ENCODE results near the gene IL15RA. TPM values are rescaled to one million over a fixed set of nuclear protein-coding genes. Genes with fewer than 3 reads are reported as not detected.

IL15RA gene
- total and polyA plus RNA-seq, 7 donors, result 7.9 to 13.1 (median 9.6) TPM

DNA sequence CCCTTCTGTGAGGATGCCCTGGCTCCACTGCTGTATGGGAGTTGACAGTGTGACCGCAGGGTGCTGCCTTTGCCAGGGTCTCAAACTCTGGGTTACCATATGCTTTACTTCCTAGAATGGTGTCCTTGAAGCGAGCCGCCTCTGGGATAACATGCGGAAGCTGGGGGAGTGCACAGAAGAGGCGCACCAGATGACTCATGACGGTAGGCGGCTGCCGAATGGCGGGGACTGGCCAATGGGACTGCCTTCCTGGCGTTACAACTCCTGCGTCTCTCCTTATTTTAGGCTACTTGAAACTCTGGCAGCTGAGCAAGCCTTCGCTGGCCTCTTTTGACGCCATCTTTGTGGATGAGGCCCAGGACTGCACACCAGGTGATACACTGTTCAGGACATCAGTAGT, 60.0 kb downstream of the IL15RA start:
- no peaks in the 10 kb centered on the region for H3K9me3 ChIP-seq
- ATAC-seq (no peak), DNase-seq (no peak)
- TF ChIP-seq, protein P1, sequence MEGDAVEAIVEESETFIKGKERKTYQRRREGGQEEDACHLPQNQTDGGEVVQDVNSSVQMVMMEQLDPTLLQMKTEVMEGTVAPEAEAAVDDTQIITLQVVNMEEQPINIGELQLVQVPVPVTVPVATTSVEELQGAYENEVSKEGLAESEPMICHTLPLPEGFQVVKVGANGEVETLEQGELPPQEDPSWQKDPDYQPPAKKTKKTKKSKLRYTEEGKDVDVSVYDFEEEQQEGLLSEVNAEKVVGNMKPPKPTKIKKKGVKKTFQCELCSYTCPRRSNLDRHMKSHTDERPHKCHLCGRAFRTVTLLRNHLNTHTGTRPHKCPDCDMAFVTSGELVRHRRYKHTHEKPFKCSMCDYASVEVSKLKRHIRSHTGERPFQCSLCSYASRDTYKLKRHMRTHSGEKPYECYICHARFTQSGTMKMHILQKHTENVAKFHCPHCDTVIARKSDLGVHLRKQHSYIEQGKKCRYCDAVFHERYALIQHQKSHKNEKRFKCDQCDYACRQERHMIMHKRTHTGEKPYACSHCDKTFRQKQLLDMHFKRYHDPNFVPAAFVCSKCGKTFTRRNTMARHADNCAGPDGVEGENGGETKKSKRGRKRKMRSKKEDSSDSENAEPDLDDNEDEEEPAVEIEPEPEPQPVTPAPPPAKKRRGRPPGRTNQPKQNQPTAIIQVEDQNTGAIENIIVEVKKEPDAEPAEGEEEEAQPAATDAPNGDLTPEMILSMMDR (IDR thresholded peaks at IDR 0.05), result no peak
- H3K4me3 ChIP-seq, result no peak overlapping the region
- peaks cover 32 to 99% of the 10 kb centered on the region in 2 donors for H3K36me3 ChIP-seq (ENCODE audit: insufficient read depth in 1 of 2, low read depth in 1 of 2)
- H3K27me3 ChIP-seq (ENCODE audit: insufficient read depth in 3 of 3, low read length in 2 of 3), result no peaks in the 10 kb centered on the region
- intact Hi-C loops (cut with DNase I), result no loop called here
- no peak overlapping the region for H3K27ac ChIP-seq
- H3K4me1 ChIP-seq, result no peaks in the 10 kb centered on the region
- WGBS, 3 donors, result 96 to 98% (median 97%) methylated on average over 13 of the region's 13 CpGs

DNA sequence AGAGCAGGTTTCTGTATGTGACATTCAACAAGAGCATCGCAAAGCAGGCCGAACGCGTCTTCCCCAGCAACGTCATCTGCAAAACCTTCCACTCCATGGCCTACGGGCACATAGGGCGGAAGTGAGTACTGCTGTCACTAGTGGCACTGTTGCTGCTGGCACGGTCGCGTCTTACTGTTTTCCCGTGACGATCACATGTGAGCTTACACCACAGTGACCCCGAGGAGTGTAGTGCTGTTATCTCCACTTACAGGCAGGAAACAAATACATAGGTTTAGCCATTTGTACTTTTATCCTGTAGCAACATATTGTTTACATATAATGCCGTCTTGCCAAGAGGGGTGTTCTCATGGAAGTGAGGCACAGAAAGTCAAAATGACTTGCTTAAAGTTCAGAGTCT, 61.9 kb downstream of the IL15RA start:
- Histone ChIP-seq H3K9me3 (no peaks in the 10 kb centered on the region), H3K27ac (no peak overlapping the region), H3K4me3 (no peak overlapping the region), H3K4me1 (no peaks in the 10 kb centered on the region), H3K27me3 (ENCODE audit: insufficient read depth in 3 of 3, low read length in 2 of 3) (no peaks in the 10 kb centered on the region), H3K36me3 (ENCODE audit: insufficient read depth in 1 of 2, low read depth in 1 of 2) (peaks cover 20 to 97% of the 10 kb centered on the region in 2 donors)
- DNase-seq (no peak), ATAC-seq (no peak)
- WGBS, 3 donors, result 89 to 92% (median 92%) methylated on average over 14 of the region's 14 CpGs
- intact Hi-C loops (cut with DNase I), result no loop called here
- TF ChIP-seq, protein P1 (IDR thresholded peaks at IDR 0.05), result no peak

DNA sequence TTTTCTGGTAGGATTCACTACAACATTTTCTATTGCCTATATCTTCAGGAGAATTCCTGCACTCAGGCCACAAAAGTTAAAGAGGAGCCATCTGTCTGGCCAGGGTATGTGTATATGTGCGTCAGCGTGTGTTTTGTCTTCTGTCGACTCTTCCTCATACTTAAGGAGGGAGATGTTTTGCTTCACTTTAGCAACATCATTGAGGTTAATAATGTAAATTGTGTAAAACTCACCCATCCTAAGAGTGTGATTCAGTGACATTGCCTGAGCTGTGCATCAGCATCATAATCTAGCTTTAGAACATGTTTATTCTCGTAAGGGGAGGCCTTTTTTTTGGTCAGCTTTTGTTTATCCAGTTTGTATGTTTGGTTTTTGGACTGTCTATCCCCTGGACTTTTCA, 63.6 kb downstream of the IL15RA start:
- ATAC-seq, result no peak
- no peaks in the 10 kb centered on the region for H3K27me3 ChIP-seq (ENCODE audit: insufficient read depth in 3 of 3, low read length in 2 of 3)
- intact Hi-C loops (cut with DNase I), result no loop called here

DNA sequence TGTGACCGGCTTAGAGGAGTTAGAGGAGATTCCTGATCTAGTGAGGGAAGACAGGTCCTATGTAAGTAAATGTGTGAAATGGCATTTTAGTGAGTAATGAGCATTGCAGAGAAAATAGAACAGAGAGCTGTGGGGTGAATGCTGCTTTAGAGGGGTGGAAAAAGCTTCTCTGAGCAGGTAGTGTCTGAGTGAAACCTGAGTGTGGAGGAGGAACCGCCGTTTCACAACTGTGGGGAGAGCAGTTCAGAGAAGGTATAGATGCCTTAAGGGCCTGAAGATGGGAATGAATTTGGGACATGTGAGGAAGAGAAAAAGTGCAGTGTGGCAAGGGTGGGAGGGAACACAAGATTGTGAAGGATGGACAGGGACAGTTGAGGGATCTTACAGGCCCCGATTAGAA, 65.7 kb downstream of the IL15RA start:
- WGBS, 3 donors, result 96% methylated on average over 4 of the region's 4 CpGs
- no peak overlapping the region for H3K4me3 ChIP-seq
- H3K9me3 ChIP-seq, result no peaks in the 10 kb centered on the region
- no peaks in the 10 kb centered on the region for H3K4me1 ChIP-seq
- DNase-seq (no peak), ATAC-seq (no peak)
- no peak overlapping the region for H3K27ac ChIP-seq
- H3K27me3 ChIP-seq (ENCODE audit: insufficient read depth in 3 of 3, low read length in 2 of 3), result no peaks in the 10 kb centered on the region
- peaks cover 23 to 90% of the 10 kb centered on the region in 2 donors for H3K36me3 ChIP-seq (ENCODE audit: insufficient read depth in 1 of 2, low read depth in 1 of 2)
- intact Hi-C loops (cut with DNase I), result no loop called here
- TF ChIP-seq, protein P1 (IDR thresholded peaks at IDR 0.05), result no peak

More for the DNA sequence above, 63.6 kb downstream of the IL15RA start:
- 91 to 96% (median 96%) methylated on average over 4 of the region's 4 CpGs for WGBS, 3 donors
- H3K36me3 ChIP-seq (ENCODE audit: insufficient read depth in 1 of 2, low read depth in 1 of 2), result peaks cover 23 to 97% of the 10 kb centered on the region in 2 donors
- H3K4me3 ChIP-seq, result no peak overlapping the region
- TF ChIP-seq, protein P1 (IDR thresholded peaks at IDR 0.05), result no peak
- H3K27ac ChIP-seq, result no peak overlapping the region
- H3K9me3 ChIP-seq, result no peaks in the 10 kb centered on the region
- no peak for DNase-seq
- no peaks in the 10 kb centered on the region for H3K4me1 ChIP-seq
